Measurements from ENCODE around the gene ZFP64.

- no peak for TF ChIP-seq CTCF (IDR thresholded peaks at IDR 0.05; ENCODE audit: insufficient read depth, low read depth, low read length)
- TF ChIP-seq EZH2 (IDR thresholded peaks at IDR 0.05; ENCODE audit: insufficient read depth, low read length), result no peak
Measured at GRCh38 chr20:52226370-52226769, 34.8 kb upstream of the ZFP64 start.
